H54 (cell line): Measurements from ENCODE around the gene CRTAC1.

Experiments
- DNase-seq: peaks from one replicate; pipeline ENCODE4 v3.0.0; 2011; ENCODE audit warnings: low spot score, mixed read lengths; ENCODE audit not compliant: insufficient read length
- FAIRE-seq: peaks from 3 replicates; lab custom pipeline; 2011; peaks lifted over from hg19 to GRCh38; lab: Jason Lieb, UNC
- POLR2A ChIP-seq: IDR thresholded peaks from 2 replicates; pipeline ENCODE4 v1.6.1; 2011; ENCODE audit warnings: low read depth, mild to moderate bottlenecking, low read length

Gene CRTAC1

DNA sequence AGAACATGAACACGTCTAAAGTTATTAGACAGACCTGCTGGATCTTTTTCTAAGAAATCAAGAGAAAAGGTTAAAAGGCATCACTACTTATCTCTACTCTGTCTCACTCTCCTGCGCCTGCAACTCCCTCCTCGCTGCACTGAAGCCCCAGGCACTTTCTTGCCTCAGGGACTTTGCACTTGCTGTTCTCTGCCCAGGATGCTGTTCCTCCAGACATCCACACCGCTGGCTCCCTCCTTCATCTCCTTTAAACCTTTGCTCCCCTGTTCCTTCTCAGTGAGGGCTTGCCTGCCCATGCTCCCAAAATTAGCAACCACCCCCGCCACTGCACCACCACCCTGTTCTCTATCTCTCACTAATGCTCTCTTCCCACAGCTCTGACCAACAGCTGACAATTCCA lies 93.4 kb downstream of the CRTAC1 start:
- TF ChIP-seq POLR2A: no peak
- FAIRE-seq (no peak), DNase-seq (no peak)

- TF ChIP-seq POLR2A: no peak
- FAIRE-seq (no peak), DNase-seq (no peak)
Measured at GRCh38 chr10:97936126-97936525, 94.3 kb downstream of the CRTAC1 start.

DNA sequence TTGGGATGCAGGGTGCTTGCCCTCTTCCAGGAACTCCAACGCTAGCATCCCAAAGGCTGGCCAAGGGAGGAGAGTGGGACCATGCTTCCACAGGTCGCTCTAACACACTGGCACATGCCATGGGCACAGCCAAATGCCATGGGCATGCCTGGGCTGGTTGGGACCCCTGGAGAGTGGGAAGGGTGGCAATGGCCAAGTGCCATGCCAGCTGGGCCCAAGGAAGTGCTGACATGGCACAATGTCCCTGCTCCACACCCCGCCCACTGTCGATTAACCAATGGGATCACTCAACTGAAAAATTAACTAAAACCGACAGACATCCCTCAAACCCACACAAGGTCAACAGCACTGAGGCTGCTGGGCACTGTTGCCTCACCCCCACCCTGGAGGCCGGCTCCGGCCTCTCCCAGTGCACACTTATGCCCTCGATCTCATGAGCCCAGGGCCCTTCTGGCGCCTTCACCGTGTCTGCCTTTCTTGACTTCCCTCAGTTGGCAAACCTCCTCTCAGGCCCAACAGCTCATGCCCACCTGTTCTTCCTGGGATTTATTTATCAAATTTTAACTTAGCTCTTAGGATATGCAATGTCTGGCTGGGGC lies 97.4 kb downstream of the CRTAC1 start:
- no peak for TF ChIP-seq POLR2A
- FAIRE-seq: no peak
- DNase-seq: no peak

GRCh38 chr10:97931041-97931440 lies 99.4 kb downstream of the CRTAC1 start:
- FAIRE-seq (no peak), DNase-seq (no peak)
- TF ChIP-seq POLR2A: no peak

- DNase-seq (no peak), FAIRE-seq (no peak)
- TF ChIP-seq POLR2A: no peak
Measured at GRCh38 chr10:97928897-97929296, 101.5 kb downstream of the CRTAC1 start.

GRCh38 chr10:97927622-97928021 lies 102.8 kb downstream of the CRTAC1 start:
- FAIRE-seq: no peak
- no peak for TF ChIP-seq POLR2A
- DNase-seq: no peak

- no peak for FAIRE-seq
- TF ChIP-seq POLR2A: no peak
- no peak for DNase-seq
Measured at GRCh38 chr10:97926055-97926454, 104.4 kb downstream of the CRTAC1 start.

- no peak for TF ChIP-seq POLR2A
- DNase-seq (no peak), FAIRE-seq (no peak)
Measured at GRCh38 chr10:97925308-97925938, 105.0 kb downstream of the CRTAC1 start.

GRCh38 chr10:97924678-97925077 lies 105.7 kb downstream of the CRTAC1 start:
- no peak for DNase-seq
- TF ChIP-seq POLR2A: no peak
- FAIRE-seq: no peak

- DNase-seq: no peak
- TF ChIP-seq POLR2A: no peak
- FAIRE-seq: no peak
Measured at GRCh38 chr10:97923476-97923875, 106.9 kb downstream of the CRTAC1 start.

DNA sequence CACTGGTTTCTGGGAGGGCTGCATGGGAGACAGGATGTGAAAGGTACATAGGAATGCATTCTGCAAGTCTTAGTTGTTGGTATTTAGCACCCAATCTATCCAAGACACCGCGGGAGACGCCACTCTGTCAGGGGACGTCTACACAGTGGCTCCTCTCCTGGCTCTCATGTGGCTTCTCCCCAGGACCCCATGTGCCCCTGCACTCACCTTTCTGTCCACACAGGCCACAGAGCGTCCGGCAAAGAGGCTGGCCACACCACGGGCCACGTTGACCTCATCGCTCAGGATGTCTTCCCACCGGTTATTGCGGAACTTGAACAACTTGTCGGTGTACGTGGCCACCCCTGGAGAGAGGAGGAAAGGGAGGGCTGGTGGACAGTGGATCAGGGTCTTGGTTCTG lies 107.4 kb downstream of the CRTAC1 start:
- DNase-seq: no peak
- no peak for TF ChIP-seq POLR2A
- FAIRE-seq: no peak

DNA sequence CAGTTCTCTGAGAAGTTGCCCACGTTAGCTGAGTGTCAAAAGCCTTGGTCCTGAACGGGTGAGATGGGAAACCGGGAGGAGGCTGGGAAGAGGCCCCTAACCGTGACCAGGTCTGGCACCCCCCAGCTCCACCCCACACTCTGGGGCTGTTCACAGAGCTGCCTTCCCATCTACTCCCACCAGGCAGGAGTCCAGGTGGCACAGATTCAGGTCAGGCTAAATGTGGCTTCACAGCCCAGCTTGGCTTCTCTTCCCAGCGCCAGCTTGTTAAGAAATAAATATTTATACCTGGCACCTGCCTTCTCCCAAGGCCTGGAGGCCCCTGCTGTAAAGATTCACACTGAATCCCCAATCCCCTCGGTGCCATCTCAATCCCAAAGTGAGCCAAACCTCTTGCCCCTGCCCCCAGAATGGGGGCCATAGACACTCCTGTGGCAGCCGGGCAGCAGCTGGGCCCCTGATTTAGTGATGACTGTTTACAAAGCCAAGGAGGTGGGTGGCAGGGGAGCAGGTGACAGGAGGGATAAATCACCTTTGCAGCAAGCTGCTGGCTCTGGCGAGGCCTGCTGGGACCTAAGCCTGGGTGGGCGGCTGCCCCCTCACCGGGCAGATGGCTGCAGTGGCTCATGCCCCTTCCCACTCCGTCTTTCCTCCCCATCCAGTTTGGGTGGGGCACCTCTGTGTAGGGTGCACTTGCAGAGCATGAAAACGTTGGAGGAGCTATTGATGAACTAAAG lies 108.2 kb downstream of the CRTAC1 start:
- DNase-seq: no peak
- FAIRE-seq: no peak

DNA sequence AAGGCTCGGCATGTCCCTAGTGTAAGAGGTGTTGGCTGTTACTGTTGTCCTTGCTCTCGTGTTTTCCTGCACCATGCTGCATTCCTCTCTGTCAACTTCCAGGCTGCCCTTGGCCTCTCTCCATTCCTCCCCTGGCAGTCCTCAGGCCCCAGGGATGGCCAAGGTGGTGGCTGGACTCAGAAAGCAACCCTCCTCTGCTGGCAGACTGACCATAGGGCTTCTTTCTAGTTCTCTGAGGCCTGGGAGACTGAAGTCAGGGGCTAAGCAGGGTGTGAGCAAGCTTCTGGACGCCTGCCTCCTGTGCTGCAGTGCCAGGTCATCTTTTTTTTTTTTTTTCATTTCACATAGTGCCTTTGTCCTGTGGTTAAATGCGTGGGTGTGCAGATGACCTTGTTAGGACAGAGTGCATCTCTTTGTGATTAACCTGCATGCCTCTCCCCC lies 108.8 kb downstream of the CRTAC1 start:
- FAIRE-seq (no peak), DNase-seq (no peak)
- no peak for TF ChIP-seq POLR2A

More for the DNA sequence above, 108.2 kb downstream of the CRTAC1 start:
- TF ChIP-seq POLR2A: no peak

DNA sequence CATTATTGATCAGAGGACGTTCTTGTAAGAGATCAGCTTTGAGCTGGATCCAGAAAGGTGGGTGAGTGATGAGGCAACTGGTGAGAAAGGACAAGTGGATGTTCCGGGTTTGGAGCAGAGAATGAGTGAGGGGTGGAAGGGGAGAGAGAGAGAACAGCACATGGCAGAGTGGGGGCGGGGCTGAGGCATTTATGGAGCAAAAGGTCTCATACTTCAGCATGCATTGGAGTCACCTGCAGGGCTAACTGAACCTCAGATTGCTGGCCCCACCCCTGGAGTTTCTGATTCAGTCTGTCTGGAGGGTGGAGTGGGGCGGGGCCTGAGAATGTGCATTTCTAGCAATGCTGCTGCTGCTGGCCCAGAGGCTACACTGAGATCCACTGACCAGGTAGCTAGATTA lies 109.6 kb downstream of the CRTAC1 start:
- TF ChIP-seq POLR2A: no peak
- DNase-seq (no peak), FAIRE-seq (no peak)
